ENCODE data around the gene CEP128. TPM values are rescaled to one million over a fixed set of nuclear protein-coding genes. Genes with fewer than 3 reads are reported as not detected.

Gene CEP128
- total RNA-seq, 5 donors from 2014 or later (not counting 1 experiment from before 2014, with no cell fraction given): 12.6 to 24.8 (median 15.2) TPM

DNA sequence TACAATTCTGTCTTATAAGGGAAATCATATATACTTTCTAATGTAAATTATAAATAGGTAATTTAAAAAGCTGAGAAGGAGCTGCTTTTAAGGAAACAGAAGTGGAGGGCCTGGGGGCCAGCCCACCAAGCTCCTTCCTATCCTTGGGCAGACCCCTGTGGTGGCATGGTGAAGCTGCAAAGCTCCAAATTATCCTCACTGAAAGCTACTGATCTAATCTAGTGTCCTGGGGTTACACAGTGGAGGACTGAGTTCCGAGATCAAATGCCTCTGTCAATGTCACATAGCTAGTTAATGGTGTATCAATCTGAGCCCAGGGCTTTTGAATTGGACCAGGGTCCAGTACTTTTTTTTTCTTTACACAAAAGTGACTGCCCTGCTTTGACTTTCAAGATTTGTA is 355.4 kb downstream of the CEP128 start:
- H3K4me1 Mint-ChIP-seq: peaks cover 12 to 24% (median 14%) of the 10 kb centered on the region in 3 donors
- peaks cover 16% of the 10 kb centered on the region for H3K36me3 Mint-ChIP-seq
- ChIA-PET CTCF (interaction anchor here (0.5 to 0.7 kb wide), 4 partner anchors 12 to 917 kb away, joined by 3 read pairs; no protein-coding TSS in a partner anchor), POLR2A (no interaction called here)
- Histone ChIP-seq H3K27me3 (replicated peaks in 1 of 2; ENCODE audit: control insufficient read depth in 2 of 2, extremely low read depth in 1 of 2, insufficient read depth in 2 of 2, low read length in 1 of 2) (no peaks in the 10 kb centered on the region), H3K4me3 (ENCODE audit: control insufficient read depth in 1 of 2, extremely low read depth in 1 of 2, low read length in 1 of 2) (no peak overlapping the region), H3K36me3 (ENCODE audit: control insufficient read depth in 2 of 2, extremely low read depth in 1 of 2, insufficient read depth in 1 of 2, low read length in 1 of 2) (no peaks in the 10 kb centered on the region), H3K9me3 (peaks cover 3% of the 10 kb centered on the region), H3K27ac (ENCODE audit: low read length) (no peak overlapping the region), H3K4me1 (ENCODE audit: control insufficient read depth in 1 of 2, extremely low read depth in 1 of 2, insufficient read depth in 2 of 2, low read length in 2 of 2) (peaks cover 0 to 12% of the 10 kb centered on the region in 2 experiments)
- no CpG with 5 or more reads among the region's 1 CpG for WGBS (ENCODE audit: insufficient coverage)
- peaks cover 0 to 18% (median 11%) of the 10 kb centered on the region in 3 donors for H3K9me3 Mint-ChIP-seq
- H3K27me3 Mint-ChIP-seq: no peaks in the 10 kb centered on the region
- no peak overlapping the region for H3K27ac Mint-ChIP-seq
- ATAC-seq (replicated peaks in 1 of 4) (no peak), DNase-seq (no peak)
- H3K4me3 Mint-ChIP-seq: no peak overlapping the region

- no peak overlapping the region for H3K4me3 ChIP-seq (ENCODE audit: control insufficient read depth in 1 of 2, extremely low read depth in 1 of 2, low read length in 1 of 2)
- H3K27ac ChIP-seq (ENCODE audit: low read length): no peak overlapping the region
- peaks cover 0 to 12% (median 6%) of the 10 kb centered on the region in 3 donors for H3K9me3 Mint-ChIP-seq
- ChIA-PET POLR2A (no interaction called here), CTCF (no interaction called here)
- no peaks in the 10 kb centered on the region for H3K27me3 Mint-ChIP-seq
- H3K9me3 ChIP-seq: peaks cover 3% of the 10 kb centered on the region
- H3K36me3 Mint-ChIP-seq: peaks cover 12% of the 10 kb centered on the region
- H3K36me3 ChIP-seq (ENCODE audit: control insufficient read depth in 2 of 2, extremely low read depth in 1 of 2, insufficient read depth in 1 of 2, low read length in 1 of 2): no peaks in the 10 kb centered on the region
- H3K4me3 Mint-ChIP-seq: no peak overlapping the region
- H3K4me1 Mint-ChIP-seq: peaks cover 12 to 24% (median 14%) of the 10 kb centered on the region in 3 donors
- H3K27ac Mint-ChIP-seq: no peak overlapping the region
- WGBS (ENCODE audit: insufficient coverage): no CpG with 5 or more reads among the region's 1 CpG
- H3K4me1 ChIP-seq (ENCODE audit: control insufficient read depth in 1 of 2, extremely low read depth in 1 of 2, insufficient read depth in 2 of 2, low read length in 2 of 2): peaks cover 0 to 12% of the 10 kb centered on the region in 2 experiments
- DNase-seq (no peak), ATAC-seq (replicated peaks in 1 of 4) (no peak)
- no peaks in the 10 kb centered on the region for H3K27me3 ChIP-seq (replicated peaks in 1 of 2; ENCODE audit: control insufficient read depth in 2 of 2, extremely low read depth in 1 of 2, insufficient read depth in 2 of 2, low read length in 1 of 2)
Measured at GRCh38 chr14:80585506-80585835, 356.1 kb downstream of the CEP128 start.

GRCh38 chr14:80584744-80585505 is 356.6 kb downstream of the CEP128 start:
- H3K27ac Mint-ChIP-seq: no peak overlapping the region
- no peaks in the 10 kb centered on the region for H3K27me3 Mint-ChIP-seq
- H3K9me3 ChIP-seq: peaks cover 1% of the 10 kb centered on the region
- POLR2A ChIA-PET: no interaction called here
- no peak overlapping the region for H3K27ac ChIP-seq (ENCODE audit: low read length)
- CTCF ChIA-PET: no interaction called here
- no peaks in the 10 kb centered on the region for H3K36me3 ChIP-seq (ENCODE audit: control insufficient read depth in 2 of 2, extremely low read depth in 1 of 2, insufficient read depth in 1 of 2, low read length in 1 of 2)
- H3K36me3 Mint-ChIP-seq: peaks cover 10% of the 10 kb centered on the region
- no CpG with 5 or more reads among the region's 2 CpGs for WGBS (ENCODE audit: insufficient coverage)
- H3K9me3 Mint-ChIP-seq: peaks cover 0 to 6% (median under 1%) of the 10 kb centered on the region in 3 donors
- peaks cover 12 to 24% (median 14%) of the 10 kb centered on the region in 3 donors for H3K4me1 Mint-ChIP-seq
- no peak overlapping the region for H3K4me3 ChIP-seq (ENCODE audit: control insufficient read depth in 1 of 2, extremely low read depth in 1 of 2, low read length in 1 of 2)
- DNase-seq (no peak), ATAC-seq (replicated peaks in 1 of 4) (no peak)
- no peaks in the 10 kb centered on the region for H3K27me3 ChIP-seq (replicated peaks in 1 of 2; ENCODE audit: control insufficient read depth in 2 of 2, extremely low read depth in 1 of 2, insufficient read depth in 2 of 2, low read length in 1 of 2)
- H3K4me3 Mint-ChIP-seq: no peak overlapping the region
- peaks cover 0 to 12% of the 10 kb centered on the region in 2 experiments for H3K4me1 ChIP-seq (ENCODE audit: control insufficient read depth in 1 of 2, extremely low read depth in 1 of 2, insufficient read depth in 2 of 2, low read length in 2 of 2)

- ATAC-seq (replicated peaks in 1 of 4): no peak
- POLR2A ChIA-PET: no interaction called here
- no peak for DNase-seq
- no peaks in the 10 kb centered on the region for H3K9me3 Mint-ChIP-seq
- no peaks in the 10 kb centered on the region for H3K27me3 ChIP-seq (replicated peaks in 1 of 2; ENCODE audit: control insufficient read depth in 2 of 2, extremely low read depth in 1 of 2, insufficient read depth in 2 of 2, low read length in 1 of 2)
- no peaks in the 10 kb centered on the region for H3K4me1 ChIP-seq (ENCODE audit: control insufficient read depth in 1 of 2, extremely low read depth in 1 of 2, insufficient read depth in 2 of 2, low read length in 2 of 2)
- H3K4me3 ChIP-seq (ENCODE audit: control insufficient read depth in 1 of 2, extremely low read depth in 1 of 2, low read length in 1 of 2): no peak overlapping the region
- no peaks in the 10 kb centered on the region for H3K27me3 Mint-ChIP-seq
- WGBS (ENCODE audit: insufficient coverage): 100% methylated on average over 3 of the region's 4 CpGs
- CTCF ChIA-PET: no interaction called here
- H3K36me3 ChIP-seq (ENCODE audit: control insufficient read depth in 2 of 2, extremely low read depth in 1 of 2, insufficient read depth in 1 of 2, low read length in 1 of 2): no peaks in the 10 kb centered on the region
- H3K27ac Mint-ChIP-seq: no peak overlapping the region
- H3K4me1 Mint-ChIP-seq: no peaks in the 10 kb centered on the region
- no peak overlapping the region for H3K4me3 Mint-ChIP-seq
- no peak overlapping the region for H3K27ac ChIP-seq (ENCODE audit: low read length)
- H3K9me3 ChIP-seq: no peaks in the 10 kb centered on the region
- peaks cover 14% of the 10 kb centered on the region for H3K36me3 Mint-ChIP-seq
Measured at GRCh38 chr14:80577599-80577998, 363.9 kb downstream of the CEP128 start.

- peaks cover 14% of the 10 kb centered on the region for H3K36me3 Mint-ChIP-seq
- Histone ChIP-seq H3K4me3 (ENCODE audit: control insufficient read depth in 1 of 2, extremely low read depth in 1 of 2, low read length in 1 of 2) (no peak overlapping the region), H3K9me3 (no peaks in the 10 kb centered on the region), H3K27me3 (replicated peaks in 1 of 2; ENCODE audit: control insufficient read depth in 2 of 2, extremely low read depth in 1 of 2, insufficient read depth in 2 of 2, low read length in 1 of 2) (no peaks in the 10 kb centered on the region), H3K27ac (ENCODE audit: low read length) (no peak overlapping the region), H3K4me1 (ENCODE audit: control insufficient read depth in 1 of 2, extremely low read depth in 1 of 2, insufficient read depth in 2 of 2, low read length in 2 of 2) (no peaks in the 10 kb centered on the region), H3K36me3 (ENCODE audit: control insufficient read depth in 2 of 2, extremely low read depth in 1 of 2, insufficient read depth in 1 of 2, low read length in 1 of 2) (no peaks in the 10 kb centered on the region)
- WGBS (ENCODE audit: insufficient coverage): no CpG with 5 or more reads among the region's 3 CpGs
- H3K9me3 Mint-ChIP-seq: no peaks in the 10 kb centered on the region
- POLR2A ChIA-PET: no interaction called here
- no peaks in the 10 kb centered on the region for H3K4me1 Mint-ChIP-seq
- no peak overlapping the region for H3K27ac Mint-ChIP-seq
- ATAC-seq (replicated peaks in 1 of 4) (no peak), DNase-seq (no peak)
- H3K27me3 Mint-ChIP-seq: no peaks in the 10 kb centered on the region
- no peak overlapping the region for H3K4me3 Mint-ChIP-seq
- CTCF ChIA-PET: no interaction called here
Measured at GRCh38 chr14:80576401-80576800, 365.1 kb downstream of the CEP128 start.

- H3K9me3 Mint-ChIP-seq: no peaks in the 10 kb centered on the region
- H3K36me3 Mint-ChIP-seq: peaks cover 14% of the 10 kb centered on the region
- Histone ChIP-seq H3K4me3 (ENCODE audit: control insufficient read depth in 1 of 2, extremely low read depth in 1 of 2, low read length in 1 of 2) (no peak overlapping the region), H3K27ac (ENCODE audit: low read length) (no peak overlapping the region), H3K4me1 (ENCODE audit: control insufficient read depth in 1 of 2, extremely low read depth in 1 of 2, insufficient read depth in 2 of 2, low read length in 2 of 2) (no peaks in the 10 kb centered on the region), H3K27me3 (replicated peaks in 1 of 2; ENCODE audit: control insufficient read depth in 2 of 2, extremely low read depth in 1 of 2, insufficient read depth in 2 of 2, low read length in 1 of 2) (no peaks in the 10 kb centered on the region), H3K9me3 (no peaks in the 10 kb centered on the region), H3K36me3 (ENCODE audit: control insufficient read depth in 2 of 2, extremely low read depth in 1 of 2, insufficient read depth in 1 of 2, low read length in 1 of 2) (no peaks in the 10 kb centered on the region)
- H3K27ac Mint-ChIP-seq: no peak overlapping the region
- no peak overlapping the region for H3K4me3 Mint-ChIP-seq
- ChIA-PET CTCF (no interaction called here), POLR2A (no interaction called here)
- no peak for ATAC-seq (replicated peaks in 1 of 4)
- no peaks in the 10 kb centered on the region for H3K27me3 Mint-ChIP-seq
- no CpG with 5 or more reads among the region's 2 CpGs for WGBS (ENCODE audit: insufficient coverage)
- DNase-seq: no peak
- no peaks in the 10 kb centered on the region for H3K4me1 Mint-ChIP-seq
Measured at GRCh38 chr14:80575763-80576162, 365.8 kb downstream of the CEP128 start.
